PC-9 (cell line): ENCODE measurements around the gene HMGN3. TPM values are rescaled to one million over a fixed set of nuclear protein-coding genes. Genes with fewer than 3 reads are reported as not detected.

ENCODE experiments used
- BruUV-seq: library from RNA; stranded (reverse); fragments of 400-500 nt; replicated peaks from 2 replicates; lab custom pipeline; 2021; lab: Mats Ljungman, UMichigan
- CTCF ChIA-PET: fragments of 300-600 bp; sonication (Branson Sonifier 250); formaldehyde crosslinking; loops from one replicate; lab custom pipeline; 2022; ENCODE audit warnings: antibody characterized with exemption; lab: Charles Lee
- POLR2A ChIA-PET: fragments of 300-600 bp; sonication (Branson Sonifier 250); formaldehyde crosslinking; loops from one replicate; lab custom pipeline; 2022; ENCODE audit warnings: antibody characterized with exemption; ENCODE audit not compliant: unreplicated experiment; lab: Charles Lee
- DNase-seq, 2 experiments: peaks; one replicate each; pipeline versions ENCODE4 v3.0.0 to v3.0.0-alpha.2; 2015 to 2022; ENCODE audit warnings: mixed read lengths in 1 of 2
- H2AFZ ChIP-seq: fragments of 200-600 bp; sonication (generic); 2 replicates; pipeline ENCODE4 v1.8.1; 2017; ENCODE audit warnings: antibody characterized with exemption
- H3F3A ChIP-seq: fragments of 200-600 bp; sonication (generic); 2 replicates; pipeline ENCODE4 v1.8.1; 2017; ENCODE audit warnings: antibody characterized with exemption, mild to moderate bottlenecking, low read depth; ENCODE audit not compliant: insufficient read depth
- H3K27ac ChIP-seq: fragments of 200-600 bp; sonication (generic); 2 replicates; pipeline ENCODE4 v1.6.1; 2016; ENCODE audit warnings: mixed run types
- H3K27me3 ChIP-seq: fragments of 200-600 bp; sonication (generic); 2 replicates; pipeline ENCODE4 v1.6.1; 2016; ENCODE audit warnings: low read depth, mixed run types; ENCODE audit not compliant: insufficient read depth
- H3K36me3 ChIP-seq: fragments of 200-600 bp; sonication (generic); 2 replicates; pipeline ENCODE4 v1.6.1; 2016; ENCODE audit warnings: low read depth, mixed run types
- H3K4me1 ChIP-seq: fragments of 200-600 bp; sonication (generic); replicated peaks from 2 replicates; pipeline ENCODE4 v1.6.1; 2016; ENCODE audit warnings: mixed run types; ENCODE audit not compliant: insufficient read depth
- H3K4me2 ChIP-seq: fragments of 200-600 bp; sonication (generic); 2 replicates; pipeline ENCODE4 v1.6.1; 2017; ENCODE audit warnings: mixed run types
- H3K4me3 ChIP-seq: fragments of 200-600 bp; sonication (generic); 2 replicates; pipeline ENCODE4 v1.6.1; 2016; ENCODE audit warnings: mixed run types
- H3K79me2 ChIP-seq: fragments of 200-600 bp; sonication (generic); 2 replicates; pipeline ENCODE4 v1.6.1; 2017; ENCODE audit warnings: low read depth, mixed run types
- H3K9me2 ChIP-seq: fragments of 200-600 bp; sonication (generic); 2 replicates; pipeline ENCODE4 v1.8.1; 2017; ENCODE audit warnings: mild to moderate bottlenecking; ENCODE audit not compliant: insufficient read depth
- H3K9me3 ChIP-seq: fragments of 200-600 bp; sonication (generic); 2 replicates; pipeline ENCODE4 v1.8.1; 2016; ENCODE audit warnings: low read depth; ENCODE audit not compliant: insufficient read depth
- H4K20me1 ChIP-seq: fragments of 200-600 bp; sonication (generic); 2 replicates; pipeline ENCODE4 v1.8.1; 2017; ENCODE audit not compliant: insufficient read depth
- EZH2 ChIP-seq: fragments of 200-600 bp; sonication (generic); IDR thresholded peaks from 2 replicates; pipeline ENCODE4 v1.8.0; 2017; ENCODE audit warnings: antibody characterized with exemption, low read depth
- intact Hi-C: fragments of 100-400 bp; cut with micrococcal nuclease; formaldehyde crosslinking; loops from one replicate; pipeline ENCODE4 v1.10.0; 2022; ENCODE audit not compliant: unreplicated experiment
- total RNA-seq: library from RNA; stranded (reverse); gene quantifications from 2 replicates; pipeline ENCODE4 v1.2.3, GENCODE V29; 2021
- TF ChIP-seq, protein P1 (sequence below): fragments of 200-600 bp; sonication (generic); conservative IDR thresholded peaks from 2 replicates; pipeline ENCODE4 v1.6.1; 2017; ENCODE audit warnings: mixed run types, antibody characterized with exemption, mild to moderate bottlenecking, moderate library complexity

Gene HMGN3
- total RNA-seq, 1 experiment from 2014 or later: 62.3 TPM

DNA sequence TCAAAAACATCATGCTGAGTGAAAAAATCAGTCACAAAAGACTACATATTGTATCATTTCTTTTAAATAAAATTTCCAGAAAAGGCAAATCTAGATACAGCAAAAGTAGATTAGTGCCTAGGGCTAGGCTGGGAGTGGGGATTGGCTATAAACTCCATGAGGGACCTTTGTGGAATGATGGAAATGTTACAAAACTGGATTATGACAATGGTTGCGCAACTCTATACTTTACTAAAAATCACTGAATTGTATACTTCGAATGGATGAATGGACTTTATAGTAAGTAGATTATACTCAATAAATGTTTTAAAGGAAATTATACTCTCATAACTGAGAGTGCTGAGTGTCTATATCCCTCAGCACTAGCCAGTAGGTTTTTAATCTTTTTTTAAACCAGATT is 4.3 kb downstream of the HMGN3 start:
- ChIA-PET CTCF (no interaction called here), POLR2A (no interaction called here)
- intact Hi-C loops: loop anchor here (5.0 kb wide), 1 partner anchor 442 kb away; no protein-coding TSS in a partner anchor
- peaks cover 6% of the 10 kb centered on the region; the same call in 1 of the 2 replicates for H3F3A ChIP-seq
- no peak overlapping the region for H2AFZ ChIP-seq
- H3K36me3 ChIP-seq: no peaks in the 10 kb centered on the region
- no peaks in the 10 kb centered on the region for H4K20me1 ChIP-seq
- BruUV-seq: no TSS peak
- H3K27me3 ChIP-seq: no peaks in the 10 kb centered on the region
- H3K9me3 ChIP-seq: no peaks in the 10 kb centered on the region
- no peak overlapping the region for H3K27ac ChIP-seq
- H3K4me3 ChIP-seq: no peak overlapping the region
- peaks cover 9% of the 10 kb centered on the region for H3K4me1 ChIP-seq
- TF ChIP-seq, protein P1, sequence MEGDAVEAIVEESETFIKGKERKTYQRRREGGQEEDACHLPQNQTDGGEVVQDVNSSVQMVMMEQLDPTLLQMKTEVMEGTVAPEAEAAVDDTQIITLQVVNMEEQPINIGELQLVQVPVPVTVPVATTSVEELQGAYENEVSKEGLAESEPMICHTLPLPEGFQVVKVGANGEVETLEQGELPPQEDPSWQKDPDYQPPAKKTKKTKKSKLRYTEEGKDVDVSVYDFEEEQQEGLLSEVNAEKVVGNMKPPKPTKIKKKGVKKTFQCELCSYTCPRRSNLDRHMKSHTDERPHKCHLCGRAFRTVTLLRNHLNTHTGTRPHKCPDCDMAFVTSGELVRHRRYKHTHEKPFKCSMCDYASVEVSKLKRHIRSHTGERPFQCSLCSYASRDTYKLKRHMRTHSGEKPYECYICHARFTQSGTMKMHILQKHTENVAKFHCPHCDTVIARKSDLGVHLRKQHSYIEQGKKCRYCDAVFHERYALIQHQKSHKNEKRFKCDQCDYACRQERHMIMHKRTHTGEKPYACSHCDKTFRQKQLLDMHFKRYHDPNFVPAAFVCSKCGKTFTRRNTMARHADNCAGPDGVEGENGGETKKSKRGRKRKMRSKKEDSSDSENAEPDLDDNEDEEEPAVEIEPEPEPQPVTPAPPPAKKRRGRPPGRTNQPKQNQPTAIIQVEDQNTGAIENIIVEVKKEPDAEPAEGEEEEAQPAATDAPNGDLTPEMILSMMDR: no peak
- no peak for TF ChIP-seq EZH2
- H3K79me2 ChIP-seq: 0 out of 2 replicates have a peak, but pooled peaks cover 4% of the 10 kb centered on the region
- peak in 1 of 2 experiments; percentile 36 for DNase-seq
- no peak overlapping the region; the same call in 1 of the 2 replicates for H3K4me2 ChIP-seq
- H3K9me2 ChIP-seq: no peaks in the 10 kb centered on the region

DNA sequence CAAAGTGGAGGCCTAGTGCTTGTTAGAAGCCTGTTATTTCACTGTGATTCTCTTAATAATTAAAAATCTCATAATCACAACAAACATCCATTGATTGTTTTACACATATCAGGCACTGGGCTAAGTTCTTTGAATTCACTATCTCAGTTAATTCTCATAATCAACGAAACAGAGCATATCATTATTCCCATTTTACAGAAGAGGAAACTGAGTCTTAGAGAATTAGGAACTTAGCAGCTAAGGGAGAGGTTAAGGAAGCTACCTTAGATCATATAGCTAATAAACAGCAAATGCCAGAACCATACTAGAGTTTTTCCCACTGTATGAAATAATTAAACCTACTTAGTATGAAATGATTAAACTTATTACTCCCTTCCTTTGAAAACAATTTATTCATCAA is 7.0 kb downstream of the HMGN3 start:
- intact Hi-C loops: no loop called here
- H3K4me3 ChIP-seq: no peak overlapping the region
- H3F3A ChIP-seq: no peaks in the 10 kb centered on the region
- H3K27ac ChIP-seq: no peak overlapping the region
- no peak overlapping the region for H2AFZ ChIP-seq
- POLR2A ChIA-PET: no interaction called here
- CTCF ChIA-PET: no interaction called here
- H3K9me2 ChIP-seq: no peaks in the 10 kb centered on the region
- H3K4me1 ChIP-seq: peaks cover 9% of the 10 kb centered on the region
- H4K20me1 ChIP-seq: no peaks in the 10 kb centered on the region
- H3K9me3 ChIP-seq: no peaks in the 10 kb centered on the region
- BruUV-seq: no TSS peak
- H3K79me2 ChIP-seq: 0 out of 2 replicates have a peak, but pooled peaks cover 4% of the 10 kb centered on the region
- no peak overlapping the region for H3K4me2 ChIP-seq
- TF ChIP-seq EZH2: no peak
- TF ChIP-seq, protein P1: no peak
- no peaks in the 10 kb centered on the region for H3K36me3 ChIP-seq
- DNase-seq: no peak
- H3K27me3 ChIP-seq: no peaks in the 10 kb centered on the region

DNA sequence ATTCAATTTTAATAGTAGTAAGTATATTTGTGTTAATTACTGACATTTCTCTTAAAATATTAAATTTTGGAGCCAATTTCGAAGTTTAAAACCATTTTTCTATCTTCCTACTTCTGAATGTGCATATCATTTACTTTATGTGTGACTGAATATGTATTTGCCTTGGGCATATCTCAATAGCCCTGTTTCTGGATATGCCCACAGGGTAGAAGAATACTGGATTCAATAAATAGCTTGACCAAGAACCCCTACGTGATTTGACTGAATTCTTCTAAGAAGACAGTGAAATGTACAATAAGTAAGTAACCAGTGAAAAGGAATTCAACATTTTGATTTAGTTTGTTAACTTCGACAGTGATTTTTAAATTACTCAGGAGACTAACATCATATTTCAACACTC is 7.8 kb downstream of the HMGN3 start:
- H3K36me3 ChIP-seq: no peaks in the 10 kb centered on the region
- no TSS peak for BruUV-seq
- DNase-seq: no peak
- H3K4me3 ChIP-seq: no peak overlapping the region
- TF ChIP-seq, protein P1: no peak
- TF ChIP-seq EZH2: no peak
- H3K27ac ChIP-seq: no peak overlapping the region
- no peaks in the 10 kb centered on the region for H3K9me3 ChIP-seq
- no peaks in the 10 kb centered on the region for H4K20me1 ChIP-seq
- no peak overlapping the region for H2AFZ ChIP-seq
- intact Hi-C loops: no loop called here
- no peaks in the 10 kb centered on the region for H3F3A ChIP-seq
- no peaks in the 10 kb centered on the region for H3K27me3 ChIP-seq
- ChIA-PET POLR2A (interaction anchor here (0.6 kb wide), 1 partner anchor 44 kb away, joined by 8 read pairs; no protein-coding TSS in a partner anchor), CTCF (no interaction called here)
- peaks cover 9% of the 10 kb centered on the region for H3K4me1 ChIP-seq
- H3K9me2 ChIP-seq: no peaks in the 10 kb centered on the region
- no peak overlapping the region for H3K4me2 ChIP-seq
- 0 out of 2 replicates have a peak, but pooled peaks cover 3% of the 10 kb centered on the region for H3K79me2 ChIP-seq
